ENCODE data around the gene LRBA. TPM values are rescaled to one million over a fixed set of nuclear protein-coding genes. Genes with fewer than 3 reads are reported as not detected.

LRBA gene
- total and polyA plus RNA-seq, 9 of the 15 experiments (the other 6 are each of a cell fraction or from before 2014, with no cell fraction given): 24.2 to 88.7 (median 59.7) TPM

DNA sequence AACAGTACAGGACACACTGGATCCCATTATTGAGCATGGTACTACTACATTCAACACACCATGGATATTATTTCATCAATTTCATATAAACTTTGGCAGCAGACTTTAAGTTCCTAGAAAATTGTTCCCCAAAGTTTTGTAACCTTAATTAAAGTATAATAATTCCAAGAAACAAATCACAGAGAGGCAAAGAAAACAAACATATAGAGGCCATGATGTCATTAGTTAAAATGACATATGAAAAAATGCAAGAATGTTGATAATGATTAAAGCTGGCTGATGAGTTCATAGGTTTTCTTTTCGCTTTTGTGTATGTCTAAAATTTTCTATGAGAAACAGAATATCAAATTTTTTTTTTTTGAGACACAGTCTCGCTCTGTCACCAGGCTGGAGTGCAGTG is 26.8 kb downstream of the LRBA start:
- TF ChIP-seq ZFPM2 (CRISPR knock-in tag; IDR thresholded peaks at IDR 0.05) (no peak), GABPA (tag; conservative IDR thresholded peaks at IDR 0.05; ENCODE audit: low read depth) (no peak), ZNF354B (CRISPR knock-in tag; IDR thresholded peaks at IDR 0.05) (no peak), MCM3 (IDR thresholded peaks at IDR 0.05) (no peak), PCBP2 (IDR thresholded peaks at IDR 0.05; ENCODE audit: low read depth, low read length, poor library complexity, severe bottlenecking) (no peak), SMAD4 (CRISPR knock-in tag; conservative IDR thresholded peaks at IDR 0.05) (no peak), ZEB2 (IDR thresholded peaks at IDR 0.05) (no peak), GTF2E2 (tag; IDR thresholded peaks at IDR 0.05) (no peak), ESRRB (CRISPR knock-in tag; IDR thresholded peaks at IDR 0.05; ENCODE audit: borderline replicate concordance) (no peak), HIVEP1 (CRISPR knock-in tag; IDR thresholded peaks at IDR 0.05) (no peak), ZNF140 (CRISPR knock-in tag; IDR thresholded peaks at IDR 0.05) (no peak), POLR2H (tag; IDR thresholded peaks at IDR 0.05; ENCODE audit: low read depth) (no peak), POLR2AphosphoS5 (IDR thresholded peaks at IDR 0.05; ENCODE audit: control insufficient read depth, insufficient read depth, low read depth, low read length) (no peak), YY1 (IDR thresholded peaks at IDR 0.05; ENCODE audit: borderline replicate concordance in 1 of 3, control insufficient read depth in 1 of 3, extremely low read depth in 1 of 3, insufficient read depth in 3 of 3, insufficient read length in 1 of 3, insufficient replicate concordance in 2 of 3, low read depth in 1 of 3, low read length in 2 of 3) (no peak), NBN (IDR thresholded peaks at IDR 0.05; ENCODE audit: low read depth) (no peak)
- no peaks in the 10 kb centered on the region for H3K9me1 ChIP-seq (ENCODE audit: control insufficient read depth, insufficient read depth, low read length)
- no peak overlapping the region for H3K4me2 ChIP-seq (ENCODE audit: insufficient read depth, low read length)
- ChIA-PET POLR2A (interaction anchor here (0.6 kb wide), 1 partner anchor 15 kb away, joined by 3 read pairs; no protein-coding TSS in a partner anchor), CTCF (ENCODE audit: low intra/inter-chr PET ratio) (no interaction called here)
- no peak overlapping the region for H3K27ac ChIP-seq (ENCODE audit: extremely low read depth, low read depth, low read length)
- ATAC-seq (no peak), DNase-seq (ENCODE audit: extremely low read depth in 1 of 4, low spot score in 3 of 4) (no peak), FAIRE-seq (no peak)
- no peaks in the 10 kb centered on the region for H3K9me3 ChIP-seq (replicated peaks; ENCODE audit: control insufficient read depth, insufficient read depth, low read depth, low read length)
- no peaks in the 10 kb centered on the region for H3K27me3 ChIP-seq (ENCODE audit: control insufficient read depth in 2 of 2, insufficient read depth in 2 of 2, low read length in 2 of 2)
- H3K9ac ChIP-seq (ENCODE audit: insufficient read depth in 1 of 2, low read depth in 2 of 2, low read length in 2 of 2): no peak overlapping the region
- H3K4me1 ChIP-seq (replicated peaks in 1 of 2; ENCODE audit: control insufficient read depth in 2 of 2, insufficient read depth in 2 of 2, low read length in 2 of 2): peaks cover 0 to 5% of the 10 kb centered on the region in 2 experiments; a peak in 2 of 5 replicates
- intact Hi-C loops (cut with micrococcal nuclease) (no loop called here), in situ Hi-C loops (cut with MboI) (no loop called here)
- H2AFZ ChIP-seq (ENCODE audit: low read depth, low read length): no peak overlapping the region
- peaks cover 6% of the 10 kb centered on the region; the same call in 2 of the 3 replicates for H3K36me3 ChIP-seq (ENCODE audit: control insufficient read depth, insufficient read depth, low read length)
- 98% methylated on average over 2 of the region's 2 CpGs for WGBS (ENCODE audit: insufficient coverage, low coverage, missing lambda C conversion rate)
- H3K79me2 ChIP-seq (ENCODE audit: control insufficient read depth, insufficient read depth, low read length): peaks cover 90% of the 10 kb centered on the region
- H3K4me3 ChIP-seq: no peak overlapping the region
- H4K20me1 ChIP-seq (replicated peaks; ENCODE audit: control insufficient read depth, insufficient read depth, low read length): no peaks in the 10 kb centered on the region
- BruUV-seq (replicated peaks): no TSS peak

All from K562 (cell line).